Suprapubic skin (tissue), 4 donors: ENCODE measurements around the gene DVL1. TPM values are rescaled to one million over a fixed set of nuclear protein-coding genes. Genes with fewer than 3 reads are reported as not detected.

Experiments
- DNase-seq, 2 donors: peaks; one replicate each; pipeline ENCODE4 v3.0.0-alpha.2; 2019; ENCODE audit warnings: low spot score in 2 of 2
- H3K27ac ChIP-seq: fragments of 200-600 bp; sonication (generic); one replicate; pipeline ENCODE4 v1.5.1; 2019
- H3K27me3 ChIP-seq: fragments of 200-600 bp; sonication (generic); one replicate; pipeline ENCODE4 v1.5.1; 2019
- H3K36me3 ChIP-seq: fragments of 200-600 bp; sonication (generic); one replicate; pipeline ENCODE4 v1.5.1; 2019
- H3K4me1 ChIP-seq: fragments of 200-600 bp; sonication (generic); one replicate; pipeline ENCODE4 v1.5.1; 2019
- H3K4me3 ChIP-seq: fragments of 200-600 bp; sonication (generic); one replicate; pipeline ENCODE4 v1.5.1; 2019; ENCODE audit warnings: mild to moderate bottlenecking
- H3K9me3 ChIP-seq: fragments of 200-600 bp; sonication (generic); one replicate; pipeline ENCODE4 v1.5.1; 2019
- CTCF ChIP-seq, 2 donors: fragments of 200-600 bp in 1 of 2; fragments of 450-650 bp in 1 of 2; sonication (generic) in 1 of 2; IDR thresholded peaks; one replicate each; pipeline ENCODE4 v1.5.1; 2016 to 2019; ENCODE audit warnings: antibody characterized with exemption in 2 of 2, mild to moderate bottlenecking in 1 of 2, moderate library complexity in 1 of 2
- EP300 ChIP-seq: sonication (generic); formaldehyde crosslinking; IDR thresholded peaks from one replicate; pipeline ENCODE4 v1.6.1; 2017; ENCODE audit warnings: antibody characterized with exemption
- POLR2A ChIP-seq, 2 donors: fragments of 450-650 bp; IDR thresholded peaks; one replicate each; pipeline ENCODE4 v1.6.1; 2017; ENCODE audit warnings: antibody characterized with exemption in 2 of 2, mild to moderate bottlenecking in 2 of 2, moderate library complexity in 2 of 2
- POLR2AphosphoS5 ChIP-seq, 3 donors: sonication (generic); formaldehyde crosslinking; IDR thresholded peaks; one replicate each; pipeline ENCODE4 v1.6.1; 2017; ENCODE audit warnings: antibody characterized with exemption in 3 of 3
- WGBS: methylation state at CpG from one replicate; pipeline ENCODE4 v1.1.5; 2018; 5-methylcytosine and 5-hydroxymethylcytosine counted together
- total RNA-seq, 4 donors: library from RNA; depleted of rRNA; stranded (reverse); fragments of >200 nt; gene quantifications; one replicate each; pipeline ENCODE4 v1.1.0, GENCODE V29; 2016

DVL1 gene
- total RNA-seq, 4 donors from 2014 or later, result 99.4 to 151 (median 106) TPM

- no peak for TF ChIP-seq CTCF (IDR thresholded peaks at IDR 0.05)
- no peak for TF ChIP-seq EP300
- no peak for TF ChIP-seq POLR2A (IDR thresholded peaks at IDR 0.05)
- no peak for TF ChIP-seq POLR2AphosphoS5 (IDR thresholded peaks at IDR 0.05)
- H3K36me3 ChIP-seq, result no peaks in the 10 kb centered on the region
- H3K9me3 ChIP-seq, result no peaks in the 10 kb centered on the region
- H3K27ac ChIP-seq, result peak overlapping the region; percentile 71
- H3K27me3 ChIP-seq, result peaks cover 7% of the 10 kb centered on the region
- DNase-seq, result no peak
- H3K4me1 ChIP-seq, result peaks cover 74% of the 10 kb centered on the region
- WGBS, result 0% methylated on average over 6 of the region's 109 CpGs
- H3K4me3 ChIP-seq, result peak overlapping the region; percentile 81
Measured at GRCh38 chr1:1348420-1349255, 580 bp downstream of the DVL1 start.

- Histone ChIP-seq H3K27me3 (no peaks in the 10 kb centered on the region), H3K4me3 (peak overlapping the region; percentile 81), H3K4me1 (peaks cover 69% of the 10 kb centered on the region), H3K27ac (peak overlapping the region; percentile 71), H3K36me3 (no peaks in the 10 kb centered on the region), H3K9me3 (no peaks in the 10 kb centered on the region)
- 14% methylated on average over 9 of the region's 26 CpGs for WGBS
- no peak for TF ChIP-seq EP300
- TF ChIP-seq POLR2AphosphoS5 (IDR thresholded peaks at IDR 0.05), result no peak
- no peak for TF ChIP-seq POLR2A (IDR thresholded peaks at IDR 0.05)
- no peak for TF ChIP-seq CTCF (IDR thresholded peaks at IDR 0.05)
- DNase-seq, result no peak
Measured at GRCh38 chr1:1347663-1348419, 1.4 kb downstream of the DVL1 start.

GRCh38 chr1:1347026-1347595 is 2.1 kb downstream of the DVL1 start:
- 74% methylated on average over 7 of the region's 10 CpGs for WGBS
- TF ChIP-seq POLR2AphosphoS5 (IDR thresholded peaks at IDR 0.05) (no peak), EP300 (no peak), POLR2A (IDR thresholded peaks at IDR 0.05) (no peak), CTCF (IDR thresholded peaks at IDR 0.05) (no peak)
- Histone ChIP-seq H3K9me3 (no peaks in the 10 kb centered on the region), H3K4me3 (peak overlapping the region; percentile 81), H3K4me1 (peaks cover 62% of the 10 kb centered on the region), H3K27ac (peak overlapping the region; percentile 71), H3K36me3 (no peaks in the 10 kb centered on the region), H3K27me3 (no peaks in the 10 kb centered on the region)
- no peak for DNase-seq

GRCh38 chr1:1346501-1346890 is 2.7 kb downstream of the DVL1 start:
- Histone ChIP-seq H3K27ac (no peak overlapping the region), H3K27me3 (no peaks in the 10 kb centered on the region), H3K4me3 (peak overlapping the region; percentile 81), H3K9me3 (no peaks in the 10 kb centered on the region), H3K4me1 (peaks cover 57% of the 10 kb centered on the region), H3K36me3 (peaks cover 4% of the 10 kb centered on the region)
- no peak for TF ChIP-seq POLR2A (IDR thresholded peaks at IDR 0.05)
- no peak for TF ChIP-seq CTCF (IDR thresholded peaks at IDR 0.05)
- TF ChIP-seq POLR2AphosphoS5 (IDR thresholded peaks at IDR 0.05), result no peak
- no peak for TF ChIP-seq EP300
- 84% methylated on average over 5 of the region's 10 CpGs for WGBS
- DNase-seq, result no peak
